AG08395 (cell line): ENCODE results near the gene LAPTM5.
"Not testable (repeated sequence)": the region's sequence is repeated elsewhere in the genome, so short reads cannot be mapped to it uniquely, and the experiment has no call there.

Source experiments
- DNase-seq: peaks from one replicate; pipeline ENCODE4 v3.0.0; 2012; ENCODE audit warnings: mixed read lengths, low spot score

Gene LAPTM5

DNA sequence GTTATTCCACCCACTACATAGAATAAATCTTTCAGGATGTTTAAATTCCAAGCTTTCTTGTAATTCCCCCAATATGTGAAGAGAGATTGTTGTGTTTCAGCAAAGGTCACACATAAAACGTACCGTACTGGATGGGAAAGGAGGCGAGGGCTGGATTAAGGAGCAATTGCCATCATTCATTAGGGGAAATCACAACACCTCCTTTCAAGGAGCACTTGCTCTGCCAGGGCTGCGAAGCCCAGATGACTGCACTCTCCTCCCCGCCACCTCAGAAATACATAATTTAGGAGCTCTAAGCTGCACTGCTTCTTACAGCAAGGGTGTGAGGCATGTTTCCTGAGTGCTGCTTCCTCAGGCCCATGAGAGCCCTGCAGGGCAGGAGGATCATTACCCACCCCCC is 63.8 kb downstream of the LAPTM5 start:
- DNase-seq = no peak

DNA sequence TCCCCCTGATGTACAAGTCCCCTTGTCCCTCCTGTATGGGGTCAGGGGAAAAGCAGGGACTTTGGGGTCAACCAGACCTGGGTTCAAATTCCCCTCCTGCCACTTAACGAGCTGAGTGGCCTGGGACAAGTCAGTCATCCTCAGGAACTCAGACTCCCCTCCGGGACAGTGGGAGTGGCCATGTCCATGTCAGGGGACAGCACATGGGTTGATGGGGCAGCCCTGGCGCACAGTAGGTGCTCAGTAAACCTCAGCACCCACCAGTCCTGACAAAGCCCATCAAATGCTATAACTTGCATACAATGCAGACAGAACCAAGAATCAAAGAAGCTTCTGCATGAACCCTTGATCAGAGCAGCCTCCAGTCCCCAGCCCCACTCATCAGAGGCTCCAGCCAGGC is 64.2 kb downstream of the LAPTM5 start:
- DNase-seq = no peak

DNA sequence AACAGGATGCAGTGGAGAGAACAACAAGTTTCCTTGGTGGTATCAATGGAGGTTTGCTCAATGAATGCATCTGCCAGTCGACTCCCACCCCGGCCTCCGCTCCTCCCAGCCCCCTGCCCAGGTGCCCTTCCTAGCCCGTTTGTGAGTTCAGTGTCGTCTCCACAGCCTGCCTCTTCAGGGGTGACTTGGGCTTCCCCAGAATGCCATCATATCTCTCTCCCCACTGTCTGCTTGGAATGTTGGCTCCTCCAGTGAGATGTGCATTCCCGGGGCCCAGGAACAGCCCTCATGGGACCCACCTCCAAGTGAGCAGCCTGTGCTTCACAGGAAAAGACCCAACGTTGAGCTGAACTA is 64.6 kb downstream of the LAPTM5 start:
- DNase-seq = no peak

DNA sequence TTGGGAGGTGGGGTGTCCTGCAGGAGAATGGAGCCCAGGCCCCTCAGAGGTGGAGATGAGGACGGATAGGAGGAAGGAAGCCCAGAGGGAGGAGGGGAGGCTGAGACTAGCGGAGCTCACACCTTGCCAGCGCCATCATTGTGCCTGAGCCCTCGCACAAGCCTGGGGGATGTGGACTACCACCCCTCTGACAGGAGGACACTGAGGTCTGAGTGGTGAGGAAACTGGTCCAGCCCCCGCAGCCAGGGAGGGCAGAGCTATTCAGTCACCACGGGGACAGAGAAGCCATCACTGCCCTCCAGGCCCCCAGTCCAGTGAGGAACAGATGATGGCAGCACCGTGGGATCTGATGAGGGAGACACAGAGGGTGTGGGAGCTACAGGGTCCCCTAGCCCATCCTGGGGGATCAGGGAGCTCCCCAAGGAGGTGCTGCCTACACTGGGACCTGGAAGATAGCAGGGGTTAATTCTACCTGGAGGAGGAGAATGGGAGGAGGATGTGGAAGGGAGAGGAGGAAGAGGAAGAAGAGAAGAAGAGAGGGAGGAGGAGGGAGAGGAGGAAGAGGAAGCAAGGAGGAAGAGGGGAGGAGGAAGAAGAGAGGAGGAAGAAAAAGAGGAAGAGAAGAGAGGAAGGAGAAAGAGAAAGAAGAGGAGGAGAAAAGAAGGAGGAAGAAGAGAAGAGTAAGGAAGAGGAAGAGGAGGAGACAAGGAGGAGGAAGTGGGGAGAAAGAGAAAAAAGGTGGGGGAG is 65.2 kb downstream of the LAPTM5 start:
- DNase-seq = no peak

DNA sequence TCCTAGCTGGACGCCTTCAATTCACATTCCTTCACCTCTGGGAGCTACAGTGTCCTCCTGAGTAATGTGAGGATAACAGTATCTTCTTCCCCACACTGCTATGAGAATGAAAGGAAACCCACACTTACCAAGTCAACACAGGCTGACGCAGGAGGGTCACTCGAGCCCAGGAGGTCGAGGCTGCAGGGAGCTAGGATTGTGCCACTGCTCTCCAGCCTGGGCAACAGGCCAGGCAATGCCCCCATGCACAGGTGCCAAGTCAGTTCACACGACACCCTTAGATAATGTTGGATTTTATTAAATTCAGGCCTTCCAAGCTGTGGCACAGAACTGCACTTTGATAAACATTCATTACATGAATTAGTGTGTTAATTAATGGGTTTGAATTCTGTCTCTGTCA is 66.1 kb downstream of the LAPTM5 start:
- no peak for DNase-seq

DNA sequence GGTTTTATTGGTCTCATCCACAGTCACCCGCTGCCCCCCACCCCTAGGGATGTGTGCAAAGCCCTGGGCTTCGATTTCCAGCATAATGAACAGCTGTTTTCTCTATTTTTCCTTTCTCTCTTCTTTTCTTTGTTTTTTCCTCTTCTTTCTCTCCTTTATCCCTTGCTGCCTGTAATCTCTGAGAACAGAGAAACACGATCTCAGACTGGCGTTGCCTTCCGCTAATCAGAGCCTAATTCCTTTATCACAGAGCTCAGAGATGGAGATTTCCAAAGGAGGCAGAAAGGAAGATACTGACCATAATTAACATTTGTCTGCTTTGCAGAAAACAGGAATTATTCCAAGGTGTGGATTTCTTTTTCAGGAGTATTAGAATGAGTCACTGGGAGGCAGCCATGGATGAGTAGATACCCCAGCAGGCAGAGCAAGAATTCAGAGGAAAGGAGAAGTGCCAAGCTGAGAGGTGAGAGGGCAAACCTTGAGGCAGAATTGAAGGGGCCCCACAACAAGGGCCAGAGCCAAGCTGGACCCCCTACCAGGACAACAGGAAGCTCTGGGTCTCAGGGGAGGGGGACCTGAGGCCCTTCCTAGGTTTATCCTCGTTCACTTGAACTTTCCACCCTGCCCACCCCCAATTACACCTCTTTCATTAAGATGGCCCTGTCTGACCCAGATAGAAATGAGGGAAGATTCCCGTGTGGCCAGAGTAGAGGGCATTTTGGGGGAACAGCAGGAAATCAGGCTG is 67.5 kb downstream of the LAPTM5 start:
- DNase-seq = no peak

DNA sequence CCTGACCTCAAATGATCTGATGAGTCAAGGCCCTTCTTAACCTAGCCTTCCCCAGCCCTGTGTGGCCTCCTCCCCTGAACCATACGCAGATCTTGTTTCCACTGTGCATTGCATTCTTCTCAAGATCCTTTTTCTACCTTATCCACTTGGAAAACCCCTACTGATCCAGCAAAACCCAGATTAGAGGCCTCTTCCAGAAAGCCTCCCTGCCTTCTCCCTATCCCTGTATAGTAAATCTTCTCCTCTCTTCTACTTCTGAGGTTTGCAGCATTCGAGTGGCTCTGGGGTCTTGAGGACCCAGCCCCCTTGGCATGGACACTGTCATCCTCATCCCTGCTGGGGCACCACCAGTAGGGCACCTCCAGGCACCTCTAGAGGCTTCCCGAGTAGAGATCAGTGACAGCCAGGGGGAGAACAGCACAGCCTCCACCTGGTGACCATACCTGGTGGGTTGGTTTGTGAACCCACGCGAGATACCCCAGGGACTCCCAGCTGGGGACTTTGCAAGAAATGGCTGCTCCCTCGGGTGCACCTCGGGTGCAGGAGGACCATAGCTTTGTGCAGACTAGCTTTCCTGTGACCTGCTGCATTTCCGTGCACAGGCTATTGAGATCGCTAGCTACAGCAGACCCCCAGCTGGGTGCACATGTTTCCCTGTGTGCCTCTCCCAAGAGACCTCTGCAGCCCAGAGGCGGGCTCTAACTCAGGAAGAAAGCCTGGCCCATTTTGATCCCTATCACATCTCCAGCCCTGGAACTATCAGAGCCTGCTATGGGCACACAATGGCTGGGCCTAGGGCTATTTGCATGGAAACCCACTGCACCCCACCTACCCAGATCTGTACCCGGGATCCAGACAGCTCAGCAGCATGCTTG is 68.4 kb downstream of the LAPTM5 start:
- no peak for DNase-seq

DNA sequence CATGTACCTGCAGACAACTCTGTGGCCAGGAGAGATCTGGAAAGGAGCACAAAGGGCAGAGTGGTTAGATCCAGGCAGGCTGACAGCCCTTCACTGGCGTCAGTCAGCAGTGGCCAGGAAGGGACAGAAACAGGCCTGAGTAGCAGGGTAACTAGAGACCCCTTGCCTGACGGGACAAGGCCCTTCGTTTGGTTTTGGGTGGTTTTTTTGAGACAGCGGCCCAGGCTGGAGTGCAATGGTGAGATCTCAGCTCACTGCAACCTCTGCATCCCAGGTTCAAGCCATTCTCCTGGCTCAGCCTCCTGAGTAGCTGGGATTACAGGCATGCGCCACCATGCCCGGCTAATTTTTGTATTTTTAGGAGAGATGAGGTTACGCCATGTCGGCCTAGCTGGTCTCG is 69.1 kb downstream of the LAPTM5 start:
- DNase-seq = not testable (repeated sequence)

DNA sequence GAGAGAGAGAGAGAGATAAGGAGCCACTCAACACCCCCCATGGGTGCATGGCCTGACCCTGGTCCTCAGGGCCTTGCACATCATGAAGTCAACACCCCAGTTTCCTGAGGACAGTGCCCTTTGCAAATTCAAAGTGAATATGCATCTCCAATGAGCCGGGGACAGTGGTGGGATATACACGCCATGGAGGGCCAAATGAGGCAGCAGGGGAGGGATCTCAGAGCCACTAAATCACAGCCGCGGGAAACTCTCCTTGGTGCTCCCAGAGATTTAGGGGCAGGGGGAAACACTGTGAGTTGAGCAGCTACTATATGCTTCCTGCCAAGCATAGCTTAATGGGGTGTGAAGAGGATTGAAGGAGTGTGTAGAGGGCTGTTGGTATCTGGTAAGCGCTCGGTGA is 69.7 kb downstream of the LAPTM5 start:
- no peak for DNase-seq

DNA sequence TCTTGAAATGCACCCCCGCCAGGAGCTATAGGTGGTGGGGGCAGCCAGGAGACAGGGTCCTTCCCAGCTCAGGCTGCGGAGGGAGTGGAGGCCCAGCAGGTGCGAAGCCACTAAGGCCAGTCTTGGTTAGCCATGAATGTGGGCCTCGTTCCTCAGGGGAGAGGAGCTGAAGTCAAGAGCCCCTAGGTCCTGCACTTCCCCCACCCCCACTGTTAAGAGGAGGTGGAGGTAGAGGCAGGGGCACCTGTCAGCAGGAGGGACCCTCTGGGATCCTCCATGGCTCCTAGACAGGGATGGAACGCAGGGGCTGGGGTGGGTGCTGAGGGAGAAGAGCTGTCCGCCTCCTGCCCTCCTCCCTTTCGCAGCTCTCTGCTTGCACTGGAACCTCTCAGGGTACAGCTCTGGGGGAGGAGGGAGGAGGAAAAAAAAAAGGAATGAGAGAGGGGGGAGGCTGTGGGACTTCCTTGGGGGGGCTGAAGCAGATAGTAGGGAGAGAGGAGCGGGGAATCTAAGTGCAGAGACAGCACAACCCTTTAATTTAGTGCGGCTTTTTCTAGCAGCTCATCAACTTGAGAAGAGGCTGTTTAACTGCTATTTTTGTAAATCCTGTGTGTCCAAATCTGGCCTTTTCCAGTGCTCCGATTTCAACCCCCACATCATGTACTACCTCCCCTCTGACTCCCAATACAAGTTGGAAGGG is 71.2 kb downstream of the LAPTM5 start:
- no peak for DNase-seq

DNA sequence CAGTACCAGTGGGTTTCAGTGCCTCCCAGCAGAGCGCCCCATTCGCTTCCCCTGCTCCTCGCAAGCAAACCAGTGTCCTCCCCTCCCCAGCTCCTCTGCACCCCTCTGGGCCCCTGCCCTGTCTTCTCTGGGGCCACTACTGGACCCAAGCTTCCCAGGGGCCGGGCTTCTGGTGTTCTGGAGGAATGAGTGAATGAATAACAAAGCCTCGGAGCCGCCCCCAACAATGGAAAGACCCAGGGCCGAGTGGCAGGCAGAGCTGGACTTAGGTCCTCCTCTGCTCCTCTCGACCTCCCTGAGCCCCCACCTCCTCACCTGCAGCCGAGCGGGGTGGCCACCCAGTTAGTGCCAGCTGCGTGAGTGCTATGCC is 71.8 kb downstream of the LAPTM5 start:
- DNase-seq = no peak

DNA sequence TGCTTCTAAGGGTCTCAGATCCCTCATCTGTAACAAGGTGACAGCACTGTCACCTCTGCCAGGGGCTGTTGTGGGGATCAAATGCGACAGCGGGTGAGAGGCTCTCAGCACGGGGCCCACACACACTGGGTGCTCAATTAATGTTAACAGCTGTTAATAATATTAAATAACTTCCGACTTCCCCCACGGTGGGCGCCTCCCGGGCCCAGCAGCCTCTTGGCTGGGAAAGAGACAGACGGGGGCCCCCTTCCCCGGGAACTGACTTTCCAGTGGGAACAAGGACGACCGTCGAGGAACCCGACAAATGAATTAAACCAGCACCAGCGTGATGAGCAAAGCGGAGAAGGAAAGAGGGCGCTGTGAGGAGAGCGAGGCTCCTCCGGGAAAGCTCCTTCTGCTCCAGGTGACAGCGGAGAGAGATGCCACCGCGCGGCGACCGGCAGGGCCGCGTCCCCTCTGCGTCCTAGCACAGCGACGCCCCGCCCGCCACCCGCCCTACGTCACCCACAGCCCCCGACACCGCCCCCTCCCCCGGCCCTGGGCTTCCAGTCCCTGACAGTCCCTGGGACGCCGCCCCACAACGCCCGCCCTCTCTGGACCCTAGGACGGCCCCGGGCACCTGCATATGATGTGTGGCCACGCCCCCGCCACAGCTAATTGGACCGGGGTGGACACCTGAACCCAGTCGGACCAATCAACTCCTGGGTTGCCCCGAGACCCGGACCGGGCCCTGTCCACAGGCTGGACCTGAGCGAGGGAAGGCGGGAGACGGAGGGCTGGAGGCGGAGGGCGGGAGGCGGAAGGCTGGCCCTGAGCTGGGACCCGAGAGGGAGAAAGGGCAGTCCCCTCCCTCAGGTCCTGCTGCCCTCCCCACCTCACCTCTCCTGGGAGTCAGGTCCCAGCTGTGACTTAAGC is 72.4 kb downstream of the LAPTM5 start:
- DNase-seq = no peak

DNA sequence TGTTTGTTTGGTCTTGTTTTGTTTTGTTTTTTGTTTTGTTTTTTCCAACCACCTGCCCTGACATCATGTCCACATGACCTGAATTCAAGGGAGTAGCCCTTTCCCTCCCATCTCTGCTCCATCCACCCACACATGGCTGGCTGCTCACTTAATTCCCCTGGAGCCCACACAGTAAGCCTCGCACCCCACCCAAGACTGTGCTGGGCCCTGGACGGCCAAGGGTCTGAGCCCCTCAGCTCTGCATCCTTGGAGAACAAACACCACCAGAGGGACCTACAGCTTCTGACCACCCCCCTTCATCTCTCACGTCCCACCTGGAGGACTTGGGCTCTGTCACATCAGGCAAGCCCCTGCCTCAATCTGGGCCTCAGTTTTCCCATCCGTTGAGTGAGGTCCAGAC is 73.3 kb downstream of the LAPTM5 start:
- no peak for DNase-seq

DNA sequence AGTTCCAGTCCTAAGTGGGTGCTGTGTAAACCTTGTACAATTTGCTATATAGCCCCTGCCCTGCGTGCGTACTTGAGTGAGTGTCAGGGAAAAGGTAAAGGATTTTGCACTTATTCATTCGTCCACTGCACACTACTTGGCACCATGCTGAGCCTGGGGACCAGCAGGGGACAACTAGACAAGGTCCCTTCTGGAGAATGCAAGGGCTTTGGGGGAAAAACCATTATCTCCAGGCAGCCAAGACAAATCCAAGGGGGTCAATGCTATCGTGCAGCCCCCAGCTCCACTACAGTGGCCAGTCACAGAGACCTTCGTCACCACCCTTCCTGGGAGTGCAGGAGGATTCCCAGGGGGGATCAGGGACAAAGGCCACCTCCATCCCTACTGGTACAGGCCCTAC is 73.9 kb downstream of the LAPTM5 start:
- no peak for DNase-seq
